ENCODE measurements around the gene PDZD2.

DNA sequence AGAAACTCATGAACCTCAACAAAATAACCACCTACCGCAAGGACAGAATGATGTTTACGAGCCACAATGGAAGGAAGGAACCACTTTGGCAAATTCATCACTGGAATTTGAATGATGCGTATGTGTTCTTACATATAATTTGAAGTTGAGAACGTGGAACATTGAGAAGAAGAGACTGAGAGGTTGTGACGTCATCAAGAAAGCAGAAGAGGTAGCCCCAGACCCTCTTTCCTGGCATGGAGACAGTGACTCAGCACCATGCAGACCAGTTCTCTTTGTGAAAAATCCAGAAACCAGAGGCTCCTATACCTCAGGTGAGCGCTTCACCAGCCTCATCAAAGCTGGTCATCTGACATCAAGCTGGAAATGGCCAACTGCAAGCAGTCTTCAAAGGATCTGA is 124.5 kb downstream of the PDZD2 start:
- TF ChIP-seq EZH2 (IDR thresholded peaks at IDR 0.05; ENCODE audit: borderline replicate concordance, low read depth, low read length, poor library complexity, severe bottlenecking) (no peak), CTCF (conservative IDR thresholded peaks at IDR 0.05; ENCODE audit: low read depth, low read length) (no peak)
